GM19395 (cell line): ENCODE results near the gene RRBP1.
A peak's percentile ranks its signal among the peaks of the same experiment; 100 is the strongest.

Source experiments
- ATAC-seq: cut with Tn5 transposase; IDR thresholded peaks from one replicate; pipeline ENCODE4 v1.9.1; 2021; ENCODE audit warnings: mild to moderate bottlenecking, moderate library complexity; ENCODE audit not compliant: unreplicated experiment

Gene RRBP1, protein sequence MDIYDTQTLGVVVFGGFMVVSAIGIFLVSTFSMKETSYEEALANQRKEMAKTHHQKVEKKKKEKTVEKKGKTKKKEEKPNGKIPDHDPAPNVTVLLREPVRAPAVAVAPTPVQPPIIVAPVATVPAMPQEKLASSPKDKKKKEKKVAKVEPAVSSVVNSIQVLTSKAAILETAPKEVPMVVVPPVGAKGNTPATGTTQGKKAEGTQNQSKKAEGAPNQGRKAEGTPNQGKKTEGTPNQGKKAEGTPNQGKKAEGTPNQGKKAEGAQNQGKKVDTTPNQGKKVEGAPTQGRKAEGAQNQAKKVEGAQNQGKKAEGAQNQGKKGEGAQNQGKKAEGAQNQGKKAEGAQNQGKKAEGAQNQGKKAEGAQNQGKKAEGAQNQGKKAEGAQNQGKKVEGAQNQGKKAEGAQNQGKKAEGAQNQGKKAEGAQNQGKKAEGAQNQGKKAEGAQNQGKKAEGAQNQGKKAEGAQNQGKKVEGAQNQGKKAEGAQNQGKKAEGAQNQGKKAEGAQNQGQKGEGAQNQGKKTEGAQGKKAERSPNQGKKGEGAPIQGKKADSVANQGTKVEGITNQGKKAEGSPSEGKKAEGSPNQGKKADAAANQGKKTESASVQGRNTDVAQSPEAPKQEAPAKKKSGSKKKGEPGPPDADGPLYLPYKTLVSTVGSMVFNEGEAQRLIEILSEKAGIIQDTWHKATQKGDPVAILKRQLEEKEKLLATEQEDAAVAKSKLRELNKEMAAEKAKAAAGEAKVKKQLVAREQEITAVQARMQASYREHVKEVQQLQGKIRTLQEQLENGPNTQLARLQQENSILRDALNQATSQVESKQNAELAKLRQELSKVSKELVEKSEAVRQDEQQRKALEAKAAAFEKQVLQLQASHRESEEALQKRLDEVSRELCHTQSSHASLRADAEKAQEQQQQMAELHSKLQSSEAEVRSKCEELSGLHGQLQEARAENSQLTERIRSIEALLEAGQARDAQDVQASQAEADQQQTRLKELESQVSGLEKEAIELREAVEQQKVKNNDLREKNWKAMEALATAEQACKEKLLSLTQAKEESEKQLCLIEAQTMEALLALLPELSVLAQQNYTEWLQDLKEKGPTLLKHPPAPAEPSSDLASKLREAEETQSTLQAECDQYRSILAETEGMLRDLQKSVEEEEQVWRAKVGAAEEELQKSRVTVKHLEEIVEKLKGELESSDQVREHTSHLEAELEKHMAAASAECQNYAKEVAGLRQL (N-terminal part only)

GRCh38 chr20:17682103-17682888 lies at the start of gene RRBP1:
RRBP1 (minus strand) TSS chr20:17682242; CDS start chr20:17660507, 21,735 bp downstream.
- ATAC-seq = peak; percentile 82

DNA sequence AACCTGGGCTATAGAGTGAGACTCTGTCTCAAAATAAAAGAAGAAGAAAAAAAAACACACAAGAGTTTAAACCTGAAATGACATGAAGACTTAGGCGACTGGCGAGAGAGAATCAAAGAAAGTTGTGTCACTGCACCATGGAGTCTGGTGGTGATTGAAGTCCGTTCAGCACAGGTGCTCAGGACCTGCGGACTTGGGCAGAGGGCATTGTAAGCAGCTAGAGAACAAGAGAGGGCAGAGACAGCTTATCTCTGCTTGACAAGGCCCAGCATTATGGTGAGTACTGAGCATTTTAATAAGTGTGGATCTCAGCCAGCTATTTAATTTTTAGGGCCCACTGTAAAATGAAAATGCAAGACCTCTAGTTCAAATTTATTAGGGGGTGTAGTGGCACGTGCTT lies 49.2 kb upstream of the RRBP1 start:
- ATAC-seq = no peak

DNA sequence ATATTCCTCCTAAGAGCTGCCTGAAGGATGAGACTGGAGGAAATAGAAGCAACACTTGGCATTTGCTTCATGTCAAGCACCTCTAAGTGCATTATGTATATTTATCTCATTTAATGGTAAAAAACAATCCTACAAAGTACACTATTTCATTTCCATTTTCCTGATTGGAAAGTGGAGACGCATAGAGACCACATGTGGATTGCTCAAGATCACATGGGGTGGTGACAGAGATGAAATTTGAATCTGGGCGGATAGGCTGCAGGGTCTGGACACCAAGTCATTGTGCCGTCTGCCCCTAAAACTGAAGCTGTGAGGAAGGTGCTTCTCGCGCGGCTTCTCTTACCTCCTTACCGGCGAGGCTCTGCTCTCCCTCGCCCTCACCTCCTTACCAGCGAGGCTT lies 48.0 kb upstream of the RRBP1 start:
- ATAC-seq = no peak

DNA sequence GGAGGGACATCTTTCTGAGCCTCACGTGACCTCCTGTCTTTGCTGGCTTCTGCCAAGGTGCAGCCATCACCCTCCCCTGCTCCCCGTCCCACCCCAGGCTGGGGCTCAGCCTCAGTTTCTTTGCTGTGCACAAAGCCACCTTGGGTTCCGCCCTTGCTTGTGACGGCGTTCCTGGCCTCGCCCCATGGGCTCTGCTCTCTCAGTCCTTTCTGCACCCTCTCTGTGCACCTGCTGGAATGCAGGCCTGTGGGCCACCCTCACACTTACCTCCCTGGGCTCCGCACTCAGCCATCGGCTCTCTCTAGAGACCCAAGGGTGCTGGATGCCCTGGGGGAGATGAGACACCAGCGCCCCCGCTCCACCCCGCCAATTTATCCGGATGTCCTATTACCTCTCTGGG lies 46.0 kb upstream of the RRBP1 start:
- ATAC-seq = no peak

DNA sequence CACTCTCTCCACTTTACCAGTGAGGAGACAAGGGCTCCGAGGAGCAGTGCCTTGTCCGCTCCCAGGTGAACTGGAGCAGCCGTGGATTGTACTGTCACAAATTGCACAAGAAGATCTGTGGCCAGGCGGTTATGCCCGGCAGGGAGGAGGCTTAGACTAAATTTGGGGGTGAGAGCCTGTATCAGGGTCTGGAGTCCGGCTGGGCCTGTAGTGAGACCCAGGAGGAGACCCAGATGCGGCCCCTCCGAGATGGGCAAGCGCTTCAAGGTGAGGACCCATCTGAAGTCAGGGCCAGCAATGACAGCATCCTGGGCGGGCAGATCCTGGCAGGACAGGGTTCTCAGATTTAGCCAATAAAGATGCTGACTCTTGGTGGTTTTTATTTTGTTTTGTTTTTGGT lies 45.3 kb upstream of the RRBP1 start:
- ATAC-seq = no peak

- no peak for ATAC-seq
Observed at GRCh38 chr20:17726902-17727301, 44.9 kb upstream of the RRBP1 start.

GRCh38 chr20:17725094-17725835 lies 43.2 kb upstream of the RRBP1 start:
- no peak for ATAC-seq

DNA sequence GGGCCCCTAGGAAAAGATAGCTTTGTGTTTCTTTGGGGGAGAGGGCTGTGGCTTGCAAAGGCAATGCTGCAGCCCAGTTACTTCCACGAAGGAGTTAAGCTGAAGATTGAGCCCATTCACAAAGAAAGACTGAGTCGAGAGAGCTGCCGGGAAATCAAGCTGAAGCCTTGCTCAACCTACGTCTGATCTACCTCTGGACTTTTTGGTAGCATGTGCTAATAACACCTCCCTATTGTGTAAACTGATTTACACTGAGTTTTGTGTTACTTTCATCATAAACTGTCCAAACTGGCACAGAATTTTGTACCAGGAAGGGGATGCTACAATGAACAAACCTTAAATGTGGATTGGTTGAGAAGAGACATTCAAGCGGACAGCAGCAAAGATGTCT lies 41.3 kb upstream of the RRBP1 start:
- no peak for ATAC-seq

DNA sequence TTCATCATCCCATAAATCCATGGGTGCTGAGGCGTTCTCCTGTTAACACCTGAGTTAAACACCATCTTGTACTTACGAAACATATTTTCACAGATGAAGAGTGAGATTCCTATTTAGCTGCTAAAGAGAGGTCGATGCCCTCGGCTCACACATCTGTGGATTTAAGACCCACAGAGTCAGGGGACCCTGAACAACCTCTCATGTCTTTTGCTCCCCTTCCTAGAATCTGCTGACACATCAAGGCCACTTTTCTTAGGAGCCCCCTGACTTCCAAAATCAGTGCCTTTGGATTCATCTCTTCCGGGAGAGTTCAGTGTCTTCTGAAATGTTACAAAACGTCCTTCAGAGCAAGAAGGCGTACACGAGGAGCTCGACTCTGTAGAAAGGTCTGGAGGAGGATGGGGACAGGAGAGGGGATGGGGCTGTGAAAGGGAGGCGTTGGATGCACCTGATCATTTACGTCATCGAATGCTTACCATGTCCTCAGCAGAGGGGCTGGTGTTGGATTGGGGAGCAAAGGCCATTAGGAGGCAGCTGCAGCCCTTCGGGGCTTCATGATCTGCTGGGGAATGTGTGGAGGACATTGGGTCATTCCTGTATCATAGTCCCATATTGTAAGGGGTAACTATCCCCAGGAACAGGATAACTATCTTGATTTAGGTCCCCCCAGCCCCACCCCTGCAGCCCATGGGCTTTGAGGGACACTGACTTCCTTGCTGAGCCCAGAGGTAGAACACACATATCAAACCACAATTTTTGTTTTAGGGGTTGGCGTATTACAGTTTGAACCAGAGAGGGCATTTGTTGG lies 40.7 kb upstream of the RRBP1 start:
- no peak for ATAC-seq

GRCh38 chr20:17721802-17722486 lies 39.9 kb upstream of the RRBP1 start:
- no peak for ATAC-seq

GRCh38 chr20:17720755-17721154 lies 38.7 kb upstream of the RRBP1 start:
- ATAC-seq = no peak

- ATAC-seq = no peak
Observed at GRCh38 chr20:17716331-17716730, 34.3 kb upstream of the RRBP1 start.

GRCh38 chr20:17715075-17715474 lies 33.0 kb upstream of the RRBP1 start:
- ATAC-seq = no peak

- ATAC-seq = no peak
Observed at GRCh38 chr20:17714597-17714996, 32.6 kb upstream of the RRBP1 start.

GRCh38 chr20:17712708-17713107 lies 30.7 kb upstream of the RRBP1 start:
- no peak for ATAC-seq

- no peak for ATAC-seq
Observed at GRCh38 chr20:17712201-17712600, 30.2 kb upstream of the RRBP1 start.

GRCh38 chr20:17711267-17711627 lies 29.2 kb upstream of the RRBP1 start:
- ATAC-seq = no peak
